ENCODE results near the gene TMEM147.

Gene TMEM147

GRCh38 chr19:35560271-35560670 is 14.8 kb downstream of the TMEM147 start:
- ChIA-PET POLR2A (interaction anchor here (0.6 kb wide), 1 partner anchor 132 kb away, joined by 5 read pairs; no protein-coding TSS in a partner anchor), CTCF (interaction anchor here (1.8 kb wide), 1 partner anchor 12 kb away, joined by 7 read pairs; no protein-coding TSS in a partner anchor)
- no peak overlapping the region for H3K4me3 ChIP-seq (ENCODE audit: low read depth, low read length)
- no peak overlapping the region for H3K27ac ChIP-seq (ENCODE audit: extremely low read depth, low read depth, low read length)
- peaks cover 10% of the 10 kb centered on the region for H3K4me1 ChIP-seq (ENCODE audit: control insufficient read depth, insufficient read depth, low read length)
- H3K36me3 ChIP-seq (ENCODE audit: control insufficient read depth in 2 of 2, insufficient read depth in 1 of 2, low read length in 2 of 2): no peaks in the 10 kb centered on the region
- H3K9me3 ChIP-seq (ENCODE audit: control insufficient read depth, insufficient read depth, low read depth, low read length): no peaks in the 10 kb centered on the region; the same call in 1 of the 2 replicates
- no peak for TF ChIP-seq ZNF549 (tag by site-specific recombination; IDR thresholded peaks at IDR 0.05)
- no peak for TF ChIP-seq ZNF704 (tag by site-specific recombination; IDR thresholded peaks at IDR 0.05)
- TF ChIP-seq, protein P1, sequence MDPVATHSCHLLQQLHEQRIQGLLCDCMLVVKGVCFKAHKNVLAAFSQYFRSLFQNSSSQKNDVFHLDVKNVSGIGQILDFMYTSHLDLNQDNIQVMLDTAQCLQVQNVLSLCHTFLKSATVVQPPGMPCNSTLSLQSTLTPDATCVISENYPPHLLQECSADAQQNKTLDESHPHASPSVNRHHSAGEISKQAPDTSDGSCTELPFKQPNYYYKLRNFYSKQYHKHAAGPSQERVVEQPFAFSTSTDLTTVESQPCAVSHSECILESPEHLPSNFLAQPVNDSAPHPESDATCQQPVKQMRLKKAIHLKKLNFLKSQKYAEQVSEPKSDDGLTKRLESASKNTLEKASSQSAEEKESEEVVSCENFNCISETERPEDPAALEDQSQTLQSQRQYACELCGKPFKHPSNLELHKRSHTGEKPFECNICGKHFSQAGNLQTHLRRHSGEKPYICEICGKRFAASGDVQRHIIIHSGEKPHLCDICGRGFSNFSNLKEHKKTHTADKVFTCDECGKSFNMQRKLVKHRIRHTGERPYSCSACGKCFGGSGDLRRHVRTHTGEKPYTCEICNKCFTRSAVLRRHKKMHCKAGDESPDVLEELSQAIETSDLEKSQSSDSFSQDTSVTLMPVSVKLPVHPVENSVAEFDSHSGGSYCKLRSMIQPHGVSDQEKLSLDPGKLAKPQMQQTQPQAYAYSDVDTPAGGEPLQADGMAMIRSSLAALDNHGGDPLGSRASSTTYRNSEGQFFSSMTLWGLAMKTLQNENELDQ (tag by site-specific recombination; IDR thresholded peaks at IDR 0.05; ENCODE audit: low read depth): no peak
- TF ChIP-seq ZNF274 (IDR thresholded peaks at IDR 0.05; ENCODE audit: low read length): no peak
- TF ChIP-seq ZNF274 (tag by site-specific recombination; IDR thresholded peaks at IDR 0.05; ENCODE audit: borderline replicate concordance): no peak
- no peak for TF ChIP-seq YY1 (tag by site-specific recombination; IDR thresholded peaks at IDR 0.05)
- TF ChIP-seq ZNF544 (tag by site-specific recombination; IDR thresholded peaks at IDR 0.05): no peak
- TF ChIP-seq ZNF707 (tag by site-specific recombination; IDR thresholded peaks at IDR 0.05): no peak
- TF ChIP-seq ZNF585B (tag by site-specific recombination; IDR thresholded peaks at IDR 0.05): no peak
- TF ChIP-seq, protein P2, sequence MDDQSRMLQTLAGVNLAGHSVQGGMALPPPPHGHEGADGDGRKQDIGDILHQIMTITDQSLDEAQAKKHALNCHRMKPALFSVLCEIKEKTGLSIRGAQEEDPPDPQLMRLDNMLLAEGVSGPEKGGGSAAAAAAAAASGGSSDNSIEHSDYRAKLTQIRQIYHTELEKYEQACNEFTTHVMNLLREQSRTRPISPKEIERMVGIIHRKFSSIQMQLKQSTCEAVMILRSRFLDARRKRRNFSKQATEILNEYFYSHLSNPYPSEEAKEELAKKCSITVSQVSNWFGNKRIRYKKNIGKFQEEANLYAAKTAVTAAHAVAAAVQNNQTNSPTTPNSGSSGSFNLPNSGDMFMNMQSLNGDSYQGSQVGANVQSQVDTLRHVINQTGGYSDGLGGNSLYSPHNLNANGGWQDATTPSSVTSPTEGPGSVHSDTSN (CRISPR knock-in tag; IDR thresholded peaks at IDR 0.05): no peak
- TF ChIP-seq ZNF623 (tag by site-specific recombination; IDR thresholded peaks at IDR 0.05): no peak
- TF ChIP-seq ZBTB17 (tag by site-specific recombination; IDR thresholded peaks at IDR 0.05): no peak
- TF ChIP-seq ZNF324 (tag by site-specific recombination; IDR thresholded peaks at IDR 0.05): no peak

GRCh38 chr19:35560677-35561076 is 15.3 kb downstream of the TMEM147 start:
- ChIA-PET CTCF (interaction anchor here (0.6 to 1.8 kb wide), 3 partner anchors 12 to 259 kb away, joined by 3 to 7 read pairs (median 4); no protein-coding TSS in a partner anchor), POLR2A (interaction anchor here (0.6 to 0.8 kb wide), 2 partner anchors 83 to 132 kb away, joined by 3 to 5 read pairs; no protein-coding TSS in a partner anchor)
- Histone ChIP-seq H3K4me3 (ENCODE audit: low read depth, low read length) (no peak overlapping the region), H3K27ac (ENCODE audit: extremely low read depth, low read depth, low read length) (no peak overlapping the region), H3K36me3 (ENCODE audit: control insufficient read depth in 2 of 2, insufficient read depth in 1 of 2, low read length in 2 of 2) (no peaks in the 10 kb centered on the region), H3K4me1 (ENCODE audit: control insufficient read depth, insufficient read depth, low read length) (peaks cover 10% of the 10 kb centered on the region), H3K9me3 (ENCODE audit: control insufficient read depth, insufficient read depth, low read depth, low read length) (no peaks in the 10 kb centered on the region; the same call in 1 of the 2 replicates)
- TF ChIP-seq SCRT1 (tag by site-specific recombination; IDR thresholded peaks at IDR 0.05; ENCODE audit: borderline replicate concordance) (peak; percentile 18; the same call in 1 of the 2 replicates), ZNF302 (tag by site-specific recombination; IDR thresholded peaks at IDR 0.05; ENCODE audit: low read depth) (no peak), SCRT2 (tag by site-specific recombination; IDR thresholded peaks at IDR 0.05) (peak; percentile 86), ZNF211 (tag by site-specific recombination; IDR thresholded peaks at IDR 0.05; ENCODE audit: low read depth) (no peak), ZNF521 (tag by site-specific recombination; IDR thresholded peaks at IDR 0.05) (no peak), ZNF513 (tag by site-specific recombination; IDR thresholded peaks at IDR 0.05) (no peak)
- TF ChIP-seq, protein P3, sequence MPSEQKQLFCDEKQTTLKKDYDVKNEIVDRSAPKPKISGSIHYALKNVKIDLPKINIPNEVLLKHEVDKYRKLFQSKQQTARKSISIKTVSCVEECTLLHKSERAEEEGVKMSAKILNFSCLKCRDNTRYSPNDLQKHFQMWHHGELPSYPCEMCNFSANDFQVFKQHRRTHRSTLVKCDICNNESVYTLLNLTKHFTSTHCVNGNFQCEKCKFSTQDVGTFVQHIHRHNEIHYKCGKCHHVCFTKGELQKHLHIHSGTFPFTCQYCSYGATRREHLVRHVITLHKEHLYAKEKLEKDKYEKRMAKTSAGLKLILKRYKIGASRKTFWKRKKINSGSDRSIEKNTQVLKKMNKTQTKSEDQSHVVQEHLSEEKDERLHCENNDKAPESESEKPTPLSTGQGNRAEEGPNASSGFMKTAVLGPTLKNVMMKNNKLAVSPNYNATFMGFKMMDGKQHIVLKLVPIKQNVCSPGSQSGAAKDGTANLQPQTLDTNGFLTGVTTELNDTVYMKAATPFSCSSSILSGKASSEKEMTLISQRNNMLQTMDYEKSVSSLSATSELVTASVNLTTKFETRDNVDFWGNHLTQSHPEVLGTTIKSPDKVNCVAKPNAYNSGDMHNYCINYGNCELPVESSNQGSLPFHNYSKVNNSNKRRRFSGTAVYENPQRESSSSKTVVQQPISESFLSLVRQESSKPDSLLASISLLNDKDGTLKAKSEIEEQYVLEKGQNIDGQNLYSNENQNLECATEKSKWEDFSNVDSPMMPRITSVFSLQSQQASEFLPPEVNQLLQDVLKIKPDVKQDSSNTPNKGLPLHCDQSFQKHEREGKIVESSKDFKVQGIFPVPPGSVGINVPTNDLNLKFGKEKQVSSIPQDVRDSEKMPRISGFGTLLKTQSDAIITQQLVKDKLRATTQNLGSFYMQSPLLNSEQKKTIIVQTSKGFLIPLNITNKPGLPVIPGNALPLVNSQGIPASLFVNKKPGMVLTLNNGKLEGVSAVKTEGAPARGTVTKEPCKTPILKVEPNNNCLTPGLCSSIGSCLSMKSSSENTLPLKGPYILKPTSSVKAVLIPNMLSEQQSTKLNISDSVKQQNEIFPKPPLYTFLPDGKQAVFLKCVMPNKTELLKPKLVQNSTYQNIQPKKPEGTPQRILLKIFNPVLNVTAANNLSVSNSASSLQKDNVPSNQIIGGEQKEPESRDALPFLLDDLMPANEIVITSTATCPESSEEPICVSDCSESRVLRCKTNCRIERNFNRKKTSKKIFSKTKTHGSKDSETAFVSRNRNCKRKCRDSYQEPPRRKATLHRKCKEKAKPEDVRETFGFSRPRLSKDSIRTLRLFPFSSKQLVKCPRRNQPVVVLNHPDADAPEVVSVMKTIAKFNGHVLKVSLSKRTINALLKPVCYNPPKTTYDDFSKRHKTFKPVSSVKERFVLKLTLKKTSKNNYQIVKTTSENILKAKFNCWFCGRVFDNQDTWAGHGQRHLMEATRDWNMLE (tag by site-specific recombination; conservative IDR thresholded peaks at IDR 0.05; ENCODE audit: low read depth): no peak
- TF ChIP-seq, protein P4, sequence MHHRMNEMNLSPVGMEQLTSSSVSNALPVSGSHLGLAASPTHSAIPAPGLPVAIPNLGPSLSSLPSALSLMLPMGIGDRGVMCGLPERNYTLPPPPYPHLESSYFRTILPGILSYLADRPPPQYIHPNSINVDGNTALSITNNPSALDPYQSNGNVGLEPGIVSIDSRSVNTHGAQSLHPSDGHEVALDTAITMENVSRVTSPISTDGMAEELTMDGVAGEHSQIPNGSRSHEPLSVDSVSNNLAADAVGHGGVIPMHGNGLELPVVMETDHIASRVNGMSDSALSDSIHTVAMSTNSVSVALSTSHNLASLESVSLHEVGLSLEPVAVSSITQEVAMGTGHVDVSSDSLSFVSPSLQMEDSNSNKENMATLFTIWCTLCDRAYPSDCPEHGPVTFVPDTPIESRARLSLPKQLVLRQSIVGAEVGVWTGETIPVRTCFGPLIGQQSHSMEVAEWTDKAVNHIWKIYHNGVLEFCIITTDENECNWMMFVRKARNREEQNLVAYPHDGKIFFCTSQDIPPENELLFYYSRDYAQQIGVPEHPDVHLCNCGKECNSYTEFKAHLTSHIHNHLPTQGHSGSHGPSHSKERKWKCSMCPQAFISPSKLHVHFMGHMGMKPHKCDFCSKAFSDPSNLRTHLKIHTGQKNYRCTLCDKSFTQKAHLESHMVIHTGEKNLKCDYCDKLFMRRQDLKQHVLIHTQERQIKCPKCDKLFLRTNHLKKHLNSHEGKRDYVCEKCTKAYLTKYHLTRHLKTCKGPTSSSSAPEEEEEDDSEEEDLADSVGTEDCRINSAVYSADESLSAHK (tag by site-specific recombination; IDR thresholded peaks at IDR 0.05): no peak

Data from HEK293 (cell line).